Mucosa of descending colon (tissue), 3 donors: Measurements from ENCODE around the gene ADGRA3. TPM values are rescaled to one million over a fixed set of nuclear protein-coding genes. Genes with fewer than 3 reads are reported as not detected.

ENCODE experiments used
- ATAC-seq: fragments of 200-7000 bp; cut with Tn5 transposase; one replicate; pipeline ENCODE4 v1.9.1; 2020; ENCODE audit warnings: mild to moderate bottlenecking, moderate library complexity
- DNase-seq, 3 donors: peaks; one replicate each; pipeline ENCODE4 v3.0.0-alpha.2; 2020
- H3K36me3 ChIP-seq: fragments of 200-600 bp; one replicate; pipeline ENCODE4 v1.8.0; 2021; ENCODE audit warnings: low read depth, mild to moderate bottlenecking
- H3K4me1 ChIP-seq: fragments of 200-600 bp; one replicate; pipeline ENCODE4 v1.8.0; 2021; ENCODE audit warnings: low read depth, mild to moderate bottlenecking
- H3K4me3 ChIP-seq: fragments of 200-600 bp; one replicate; pipeline ENCODE4 v1.8.0; 2021; ENCODE audit warnings: mild to moderate bottlenecking
- H3K9me3 ChIP-seq: fragments of 200-600 bp; one replicate; pipeline ENCODE4 v1.8.0; 2021; ENCODE audit warnings: mild to moderate bottlenecking
- CTCF ChIP-seq: fragments of 200-600 bp; IDR thresholded peaks from one replicate; pipeline ENCODE4 v1.8.0; 2022; ENCODE audit warnings: antibody characterized with exemption, mild to moderate bottlenecking
- intact Hi-C, 2 donors: fragments of 100-400 bp; cut with DNase I in 1 of 2; cut with micrococcal nuclease in 1 of 2; formaldehyde crosslinking; loops; one replicate each; pipeline versions ENCODE4 v1.11.0 to v1.11.1; 2022; cut with DNase I, micrococcal nuclease
- total RNA-seq, 3 donors: library from RNA; stranded (reverse); fragmentation: NEBNext Ultra II Directional in 2 of 3; extraction: Animal tissue kit (Norgen Biotek cat#: 25700) in 2 of 3; gene quantifications; one replicate each; pipeline versions ENCODE4 v1.2.1 to v1.2.4, GENCODE V29; 2021 to 2023
- donor health status: DM: no; HTN: no; CAD: no; lungs with moderate emphysema.
- donor health status: DM: no; HTN: no; CAD: no.
- donor health status: DM: no; HTN: yes; CAD: no.

Gene ADGRA3
- total RNA-seq, 3 donors from 2014 or later = 47.0 to 104 (median 73.6) TPM

- Histone ChIP-seq H3K9me3 (no peaks in the 10 kb centered on the region), H3K4me3 (no peak overlapping the region), H3K4me1 (no peaks in the 10 kb centered on the region), H3K36me3 (no peaks in the 10 kb centered on the region)
- no peak for ATAC-seq
- intact Hi-C loops = no loop called here
- DNase-seq = no peak
- no peak for TF ChIP-seq CTCF
Measured at GRCh38 chr4:22407361-22407760, 108.5 kb downstream of the ADGRA3 start.

GRCh38 chr4:22398671-22399070 lies 117.2 kb downstream of the ADGRA3 start:
- TF ChIP-seq CTCF = no peak
- no peaks in the 10 kb centered on the region for H3K9me3 ChIP-seq
- no peak for DNase-seq
- H3K36me3 ChIP-seq = no peaks in the 10 kb centered on the region
- intact Hi-C loops = no loop called here
- ATAC-seq = no peak
- no peaks in the 10 kb centered on the region for H3K4me1 ChIP-seq
- H3K4me3 ChIP-seq = no peak overlapping the region

GRCh38 chr4:22391551-22391950 lies 124.3 kb downstream of the ADGRA3 start:
- TF ChIP-seq CTCF = no peak
- intact Hi-C loops = no loop called here

GRCh38 chr4:22389240-22389870 lies 126.5 kb downstream of the ADGRA3 start:
- Histone ChIP-seq H3K4me1 (no peaks in the 10 kb centered on the region), H3K9me3 (no peaks in the 10 kb centered on the region), H3K4me3 (no peak overlapping the region), H3K36me3 (no peaks in the 10 kb centered on the region)
- intact Hi-C loops = loop anchor here (5.0 to 10.0 kb wide), 2 partner anchors 597 to 605 kb away; no protein-coding TSS in a partner anchor
- ATAC-seq (peak; percentile 80), DNase-seq (peak in 2 of 3 donors; percentile 39 to 53)
- TF ChIP-seq CTCF = peak; percentile 52

More at GRCh38 chr4:22391551-22391950, 124.3 kb downstream of the ADGRA3 start:
- no peak for DNase-seq
- no peak overlapping the region for H3K4me3 ChIP-seq
- ATAC-seq = no peak
- no peaks in the 10 kb centered on the region for H3K4me1 ChIP-seq
- no peaks in the 10 kb centered on the region for H3K9me3 ChIP-seq
- H3K36me3 ChIP-seq = no peaks in the 10 kb centered on the region

- Histone ChIP-seq H3K4me3 (no peak overlapping the region), H3K4me1 (no peaks in the 10 kb centered on the region), H3K36me3 (no peaks in the 10 kb centered on the region), H3K9me3 (no peaks in the 10 kb centered on the region)
- intact Hi-C loops = loop anchor here (5.0 to 10.0 kb wide), 2 partner anchors 593 to 601 kb away; no protein-coding TSS in a partner anchor
- ATAC-seq = no peak
- no peak for TF ChIP-seq CTCF
- DNase-seq = no peak
Measured at GRCh38 chr4:22385611-22386011, 130.3 kb downstream of the ADGRA3 start.
